CD4-positive, alpha-beta T cell (primary cell): ENCODE results near the gene AKNA. TPM values are rescaled to one million over a fixed set of nuclear protein-coding genes. Genes with fewer than 3 reads are reported as not detected.
A peak's percentile ranks its signal among the peaks of the same experiment; 100 is the strongest.

Experiments
- ATAC-seq: fragments of 200-7000 bp; cut with Tn5 transposase; one replicate; pipeline ENCODE4 v1.10.0; 2022; ENCODE audit warnings: mild to moderate bottlenecking; ENCODE audit not compliant: poor library complexity
- CTCF ChIA-PET: fragments of 350-600 bp; sonication (Branson Sonifier 250); formaldehyde crosslinking; loops from one replicate; lab custom pipeline; 2021; ENCODE audit warnings: antibody characterized with exemption, inconsistent platforms; lab: Charles Lee
- POLR2A ChIA-PET: fragments of 350-600 bp; sonication (Branson Sonifier 250); formaldehyde crosslinking; loops from one replicate; lab custom pipeline; 2021; ENCODE audit warnings: antibody characterized with exemption, inconsistent platforms; lab: Charles Lee
- DNase-seq, 14 experiments: peaks; one replicate each; pipeline ENCODE4 v3.0.0-alpha.2; 2013 to 2020; ENCODE audit warnings: mixed read lengths in 2 of 14
- H3K27ac ChIP-seq, 2 donors: one replicate each; pipeline versions ENCODE4 v1.5.1 to v1.7.0; 2013; ENCODE audit warnings: low read length in 2 of 2, low read depth in 1 of 2, mild to moderate bottlenecking in 1 of 2
- H3K27me3 ChIP-seq, 2 experiments: 1 replicate in 1 of 2; 2 replicates in 1 of 2; pipeline versions ENCODE4 v1.6.1 to v1.7.0; 2013; ENCODE audit warnings: low read length in 2 of 2, control low read depth in 1 of 2, mild to moderate bottlenecking in 1 of 2, moderate library complexity in 1 of 2; ENCODE audit not compliant: insufficient read depth in 2 of 2, control insufficient read depth in 1 of 2
- H3K36me3 ChIP-seq: one replicate; pipeline ENCODE4 v1.6.1; 2013; ENCODE audit warnings: low read length, control low read depth; ENCODE audit not compliant: insufficient read depth
- H3K4me1 ChIP-seq: one replicate; pipeline ENCODE4 v1.6.1; 2013; ENCODE audit warnings: low read length, control low read depth; ENCODE audit not compliant: insufficient read depth
- H3K4me3 ChIP-seq: one replicate; pipeline ENCODE4 v1.5.1; 2013; ENCODE audit warnings: mild to moderate bottlenecking, low read length, moderate library complexity
- H3K9me3 ChIP-seq, 2 experiments: 1 replicate in 1 of 2; 2 replicates in 1 of 2; pipeline versions ENCODE4 v1.6.1 to v1.7.0; 2013; ENCODE audit warnings: low read length in 2 of 2, mild to moderate bottlenecking in 2 of 2, control low read depth in 1 of 2, moderate library complexity in 1 of 2; ENCODE audit not compliant: control insufficient read depth in 1 of 2, insufficient read depth in 1 of 2
- H3K27ac Mint-ChIP-seq: one replicate; pipeline ENCODE4 v1.8.0; 2020; ENCODE audit warnings: mixed read lengths
- H3K27me3 Mint-ChIP-seq: one replicate; pipeline ENCODE4 v1.8.0; 2021; ENCODE audit warnings: mixed read lengths
- H3K36me3 Mint-ChIP-seq: one replicate; pipeline ENCODE4 v1.8.0; 2021; ENCODE audit warnings: low read depth, mixed read lengths
- H3K4me1 Mint-ChIP-seq: one replicate; pipeline ENCODE4 v1.8.0; 2021; ENCODE audit warnings: low read depth, mixed read lengths
- H3K4me3 Mint-ChIP-seq: one replicate; pipeline ENCODE4 v1.8.0; 2020; ENCODE audit warnings: mild to moderate bottlenecking, mixed read lengths
- H3K9me3 Mint-ChIP-seq: one replicate; pipeline ENCODE4 v1.8.0; 2020; ENCODE audit warnings: mixed read lengths
- intact Hi-C, 2 experiments: fragments of 100-400 bp; cut with DNase I in 1 of 2; cut with micrococcal nuclease in 1 of 2; formaldehyde crosslinking; loops; one replicate each; pipeline versions ENCODE4 v1.15.1 to v1.9.0; 2023 to 2025; cut with DNase I, micrococcal nuclease
- total RNA-seq, 174 experiments: library from RNA in 2 of 174; stranded (reverse) in 2 of 174; gene quantifications; one replicate each; pipeline ENCODE4 v1.2.3 and lab custom pipeline; 2021 to 2026
- TF ChIP-seq, protein P1 (sequence below): fragments of 200-600 bp; IDR thresholded peaks from one replicate; pipeline ENCODE4 v1.8.0; 2022; ENCODE audit warnings: antibody characterized with exemption, mild to moderate bottlenecking

AKNA gene
- total RNA-seq, 2 experiments from 2014 or later: 247 to 258 TPM

DNA sequence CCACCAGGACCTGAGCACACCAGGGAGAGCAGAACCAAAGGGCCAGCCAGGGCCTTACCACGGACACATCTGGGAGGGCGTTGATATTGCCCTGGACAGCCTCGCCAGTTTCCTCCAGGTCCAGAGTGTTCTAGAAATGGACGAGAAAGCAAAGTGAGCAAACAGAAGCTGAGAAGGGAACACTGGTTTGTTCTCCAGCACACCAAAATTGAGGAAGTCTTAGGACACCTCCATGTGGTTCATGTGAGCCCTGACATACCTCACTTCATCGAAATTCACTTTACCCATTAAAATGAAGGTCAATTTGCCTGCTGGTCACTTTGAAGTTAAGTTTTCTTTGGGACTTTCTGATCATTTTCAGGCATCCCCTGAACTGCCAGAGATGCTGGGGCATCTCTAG is 20.1 kb upstream of the AKNA start:
- Histone ChIP-seq H3K4me1 (peaks cover 11% of the 10 kb centered on the region), H3K27me3 (no peaks in the 10 kb centered on the region), H3K27ac (no peak overlapping the region), H3K9me3 (no peaks in the 10 kb centered on the region), H3K4me3 (no peak overlapping the region), H3K36me3 (no peaks in the 10 kb centered on the region)
- Mint-ChIP-seq H3K27ac (no peak overlapping the region), H3K27me3 (no peaks in the 10 kb centered on the region), H3K4me3 (no peak overlapping the region), H3K4me1 (peaks cover 7% of the 10 kb centered on the region), H3K36me3 (no peaks in the 10 kb centered on the region), H3K9me3 (no peaks in the 10 kb centered on the region)
- DNase-seq (no peak), ATAC-seq (no peak)
- POLR2A ChIA-PET: interaction anchor here (0.6 kb wide), 1 partner anchor 57 kb away, joined by 3 read pairs; no protein-coding TSS in a partner anchor
- intact Hi-C loops: loop anchor here (2.0 to 10.0 kb wide), 5 partner anchors 79 to 1117 kb away; no protein-coding TSS in a partner anchor
- CTCF ChIA-PET: interaction anchor here (1.3 to 6.5 kb wide), 2 partner anchors 100 to 246 kb away, joined by 5 to 76 read pairs; no protein-coding TSS in a partner anchor
- TF ChIP-seq, protein P1, sequence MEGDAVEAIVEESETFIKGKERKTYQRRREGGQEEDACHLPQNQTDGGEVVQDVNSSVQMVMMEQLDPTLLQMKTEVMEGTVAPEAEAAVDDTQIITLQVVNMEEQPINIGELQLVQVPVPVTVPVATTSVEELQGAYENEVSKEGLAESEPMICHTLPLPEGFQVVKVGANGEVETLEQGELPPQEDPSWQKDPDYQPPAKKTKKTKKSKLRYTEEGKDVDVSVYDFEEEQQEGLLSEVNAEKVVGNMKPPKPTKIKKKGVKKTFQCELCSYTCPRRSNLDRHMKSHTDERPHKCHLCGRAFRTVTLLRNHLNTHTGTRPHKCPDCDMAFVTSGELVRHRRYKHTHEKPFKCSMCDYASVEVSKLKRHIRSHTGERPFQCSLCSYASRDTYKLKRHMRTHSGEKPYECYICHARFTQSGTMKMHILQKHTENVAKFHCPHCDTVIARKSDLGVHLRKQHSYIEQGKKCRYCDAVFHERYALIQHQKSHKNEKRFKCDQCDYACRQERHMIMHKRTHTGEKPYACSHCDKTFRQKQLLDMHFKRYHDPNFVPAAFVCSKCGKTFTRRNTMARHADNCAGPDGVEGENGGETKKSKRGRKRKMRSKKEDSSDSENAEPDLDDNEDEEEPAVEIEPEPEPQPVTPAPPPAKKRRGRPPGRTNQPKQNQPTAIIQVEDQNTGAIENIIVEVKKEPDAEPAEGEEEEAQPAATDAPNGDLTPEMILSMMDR: no peak

DNA sequence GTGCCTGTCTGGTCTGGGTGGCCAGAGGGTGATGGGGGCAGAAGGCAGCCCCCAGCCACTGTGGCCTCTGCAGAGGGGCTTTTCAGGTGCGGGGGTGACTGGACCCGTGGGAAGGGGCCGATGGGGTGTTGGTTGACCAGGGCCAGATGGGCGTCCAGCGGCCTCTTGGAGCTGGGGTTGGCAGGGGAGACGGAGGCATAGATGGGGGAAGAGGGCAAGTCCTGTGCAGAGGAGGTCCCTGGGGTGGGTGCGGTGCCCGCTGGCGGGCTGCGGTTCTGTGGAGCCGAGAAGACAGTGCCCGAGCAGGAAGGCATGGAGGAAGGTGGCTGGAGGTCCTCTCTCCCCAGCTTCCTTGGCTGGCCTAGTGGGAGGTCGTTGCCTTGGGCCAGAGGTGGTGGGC is 18.7 kb upstream of the AKNA start:
- Histone ChIP-seq H3K27me3 (no peaks in the 10 kb centered on the region), H3K4me1 (peaks cover 11% of the 10 kb centered on the region), H3K36me3 (no peaks in the 10 kb centered on the region), H3K9me3 (no peaks in the 10 kb centered on the region), H3K4me3 (no peak overlapping the region), H3K27ac (no peak overlapping the region)
- ChIA-PET POLR2A (interaction anchor here (1.7 to 2.2 kb wide), 3 partner anchors 14 to 186 kb away, joined by 7 to 14 read pairs (median 10); no protein-coding TSS in a partner anchor), CTCF (interaction anchor here (0.7 to 6.5 kb wide), 10 partner anchors 12 to 330 kb away, joined by 3 to 76 read pairs (median 6); no protein-coding TSS in a partner anchor)
- Mint-ChIP-seq H3K4me1 (peaks cover 7% of the 10 kb centered on the region), H3K36me3 (no peaks in the 10 kb centered on the region), H3K27me3 (no peaks in the 10 kb centered on the region), H3K27ac (no peak overlapping the region), H3K9me3 (no peaks in the 10 kb centered on the region), H3K4me3 (no peak overlapping the region)
- DNase-seq: no peak
- TF ChIP-seq, protein P1: no peak
- intact Hi-C loops: loop anchor here (2.0 to 10.0 kb wide), 5 partner anchors 81 to 1118 kb away; no protein-coding TSS in a partner anchor
- no peak for ATAC-seq

DNA sequence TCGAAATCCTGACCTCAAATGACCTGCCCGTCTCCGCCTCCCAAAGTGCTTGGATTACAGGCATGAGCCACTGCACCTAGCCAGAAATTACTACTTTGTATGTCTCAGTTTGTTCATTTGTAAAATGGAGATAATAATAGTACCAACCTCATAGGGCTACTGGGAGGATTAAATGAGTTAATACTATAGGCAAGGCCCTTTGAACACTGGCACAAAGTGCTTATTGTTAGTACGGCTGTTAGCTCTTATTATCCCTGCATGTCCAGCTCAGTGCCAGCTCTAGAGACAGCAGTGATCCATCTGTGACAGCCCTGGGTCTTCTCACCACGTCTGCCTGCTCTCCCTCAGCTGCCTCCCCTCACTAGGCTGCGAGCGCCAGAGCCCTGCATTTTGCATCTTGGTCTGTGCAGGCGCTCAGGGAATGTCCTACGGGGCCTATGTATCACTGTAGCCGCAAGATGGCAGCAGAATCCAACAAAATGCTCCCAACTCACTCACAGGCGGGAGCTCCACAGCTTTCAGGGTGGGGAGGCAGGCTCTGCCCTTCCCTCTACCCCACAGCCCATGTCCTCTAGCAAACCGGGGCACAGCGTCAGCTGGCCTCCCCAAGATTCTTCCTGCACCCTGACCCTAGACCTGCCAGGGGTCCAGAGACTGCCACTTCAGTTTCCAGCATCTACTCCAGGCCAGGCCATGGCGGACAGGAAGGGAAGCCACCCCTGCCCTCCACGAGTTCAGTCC is 17.7 kb upstream of the AKNA start:
- Mint-ChIP-seq H3K27ac (peak overlapping the region; percentile 6), H3K9me3 (no peaks in the 10 kb centered on the region), H3K27me3 (no peaks in the 10 kb centered on the region), H3K4me1 (peaks cover 7% of the 10 kb centered on the region), H3K4me3 (peak overlapping the region; percentile 30), H3K36me3 (no peaks in the 10 kb centered on the region)
- TF ChIP-seq, protein P1: peak; percentile 90
- no peaks in the 10 kb centered on the region for H3K27me3 ChIP-seq
- H3K36me3 ChIP-seq: no peaks in the 10 kb centered on the region
- ChIA-PET CTCF (interaction anchor here (0.6 to 6.5 kb wide), 41 partner anchors 9 to 609 kb away, joined by 3 to 76 read pairs (median 4); partner anchors contain the start of genes AKNA, ATP6V1G1, TMEM268 and WHRN), POLR2A (interaction anchor here (1.2 to 2.2 kb wide), 6 partner anchors 13 to 248 kb away, joined by 4 to 29 read pairs (median 10); partner anchors contain the start of genes AKNA and ATP6V1G1)
- H3K9me3 ChIP-seq: no peaks in the 10 kb centered on the region
- H3K4me1 ChIP-seq: peaks cover 11% of the 10 kb centered on the region
- intact Hi-C loops: loop anchor here (1.0 to 10.0 kb wide), 8 partner anchors 82 to 1119 kb away; no protein-coding TSS in a partner anchor
- H3K27ac ChIP-seq: no peak overlapping the region
- no peak overlapping the region for H3K4me3 ChIP-seq
- DNase-seq (peak; percentile 69 to 91 (median 75)), ATAC-seq (peak; percentile 100)
